GM21619 (cell line): Measurements from ENCODE around the gene AMHR2.

Experiments
- ATAC-seq: cut with Tn5 transposase; IDR thresholded peaks from one replicate; pipeline ENCODE4 v1.9.1; 2021; ENCODE audit not compliant: unreplicated experiment

Gene AMHR2

GRCh38 chr12:53479331-53479730 is 55.7 kb downstream of the AMHR2 start:
- ATAC-seq = no peak

GRCh38 chr12:53480491-53481442 is 57.1 kb downstream of the AMHR2 start:
- no peak for ATAC-seq
